ENCODE measurements around the gene PUDP. TPM values are rescaled to one million over a fixed set of nuclear protein-coding genes. Genes with fewer than 3 reads are reported as not detected.

Gene PUDP
- total RNA-seq, 2 donors from 2014 or later = 19.4 to 37.2 TPM

DNA sequence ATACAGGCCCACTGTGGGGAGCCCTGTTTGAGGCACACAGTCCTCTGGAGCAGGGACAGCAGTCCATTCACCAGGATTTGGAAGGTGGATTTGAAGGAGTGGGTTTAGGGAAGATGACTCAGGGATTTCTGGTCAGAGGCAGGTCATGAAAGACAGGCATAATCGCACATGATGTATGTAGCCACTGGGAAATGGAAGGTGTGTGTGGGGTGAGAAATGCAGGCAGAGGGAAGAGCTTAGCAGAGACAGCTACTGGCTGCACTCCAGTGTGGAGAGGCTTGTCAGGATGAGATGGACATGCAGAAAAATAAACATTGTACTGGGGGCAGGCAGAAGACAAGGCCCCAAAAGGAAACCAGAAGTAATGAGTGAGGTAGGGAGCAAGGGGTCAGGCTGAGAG lies 85.7 kb downstream of the PUDP start:
- H3K27ac Mint-ChIP-seq = no peak overlapping the region
- H3K4me1 ChIP-seq (ENCODE audit: control insufficient read depth, insufficient read depth, low read length) = no peaks in the 10 kb centered on the region
- WGBS, 2 experiments (ENCODE audit: insufficient coverage in 1 of 2, insufficient read length in 1 of 2) = 77% methylated on average over 1 of the region's 1 CpG; no CpG with 5 or more reads in 1 of the 2 experiments
- DNase-seq = no peak
- H3K36me3 Mint-ChIP-seq (ENCODE audit: low read depth) = peaks cover 33% of the 10 kb centered on the region
- no peak overlapping the region for H3K27ac ChIP-seq (ENCODE audit: low read depth, low read length)
- H3K36me3 ChIP-seq (ENCODE audit: control insufficient read depth, insufficient read depth, low read length) = no peaks in the 10 kb centered on the region
- peaks cover 16% of the 10 kb centered on the region for H3K9me3 Mint-ChIP-seq
- H3K9me3 ChIP-seq (ENCODE audit: control insufficient read depth, low read length) = no peaks in the 10 kb centered on the region
- H3K4me3 Mint-ChIP-seq = no peak overlapping the region
- H3K27me3 ChIP-seq (ENCODE audit: control insufficient read depth, insufficient read depth, low read length, poor library complexity, severe bottlenecking) = no peaks in the 10 kb centered on the region
- H3K4me3 ChIP-seq (ENCODE audit: low read length) = no peak overlapping the region
- no peaks in the 10 kb centered on the region for H3K27me3 Mint-ChIP-seq (ENCODE audit: insufficient read depth)
- no peak overlapping the region for H3K9ac ChIP-seq (ENCODE audit: extremely low read depth, low read length, poor library complexity, severe bottlenecking)
- no peak for TF ChIP-seq CTCF (conservative IDR thresholded peaks at IDR 0.05)
- no peaks in the 10 kb centered on the region for H3K4me1 Mint-ChIP-seq

DNA sequence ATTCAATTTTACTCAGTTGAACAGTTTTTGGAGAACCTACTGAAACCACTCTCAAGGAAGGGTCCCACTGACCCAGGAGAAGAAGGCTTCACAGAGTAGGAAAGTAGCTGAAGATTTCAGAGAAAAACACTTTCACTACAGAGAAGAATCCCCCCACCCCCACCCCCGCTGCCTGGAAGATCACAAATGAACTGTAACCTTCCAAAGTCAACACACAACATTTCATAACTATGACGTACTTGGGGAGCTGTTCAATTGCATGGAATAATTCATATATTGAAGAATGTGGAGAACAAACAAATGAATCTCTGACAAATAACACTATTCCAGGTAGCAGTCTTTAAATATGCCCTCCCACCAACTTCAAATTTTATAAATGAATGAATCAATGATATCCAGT lies 86.5 kb downstream of the PUDP start:
- H3K27me3 Mint-ChIP-seq (ENCODE audit: insufficient read depth) = no peaks in the 10 kb centered on the region
- no peak for DNase-seq
- Histone ChIP-seq H3K27ac (ENCODE audit: low read depth, low read length) (no peak overlapping the region), H3K9ac (ENCODE audit: extremely low read depth, low read length, poor library complexity, severe bottlenecking) (no peak overlapping the region), H3K4me3 (ENCODE audit: low read length) (no peak overlapping the region), H3K9me3 (ENCODE audit: control insufficient read depth, low read length) (no peaks in the 10 kb centered on the region), H3K36me3 (ENCODE audit: control insufficient read depth, insufficient read depth, low read length) (no peaks in the 10 kb centered on the region), H3K27me3 (ENCODE audit: control insufficient read depth, insufficient read depth, low read length, poor library complexity, severe bottlenecking) (no peaks in the 10 kb centered on the region), H3K4me1 (ENCODE audit: control insufficient read depth, insufficient read depth, low read length) (no peaks in the 10 kb centered on the region)
- H3K4me3 Mint-ChIP-seq = no peak overlapping the region
- no peak overlapping the region for H3K27ac Mint-ChIP-seq
- H3K9me3 Mint-ChIP-seq = peaks cover 7% of the 10 kb centered on the region
- no CpG with 5 or more reads among the region's 2 CpGs for WGBS, 2 experiments (ENCODE audit: insufficient coverage in 1 of 2, insufficient read length in 1 of 2)
- H3K4me1 Mint-ChIP-seq = no peaks in the 10 kb centered on the region
- TF ChIP-seq CTCF (conservative IDR thresholded peaks at IDR 0.05) = no peak
- peaks cover 31% of the 10 kb centered on the region for H3K36me3 Mint-ChIP-seq (ENCODE audit: low read depth)

GRCh38 chrX:7060444-7060843 lies 87.5 kb downstream of the PUDP start:
- no peak for DNase-seq
- H3K9ac ChIP-seq (ENCODE audit: extremely low read depth, low read length, poor library complexity, severe bottlenecking) = no peak overlapping the region
- no peak overlapping the region for H3K27ac Mint-ChIP-seq
- H3K36me3 Mint-ChIP-seq (ENCODE audit: low read depth) = peaks cover 30% of the 10 kb centered on the region
- no peak overlapping the region for H3K4me3 Mint-ChIP-seq
- no peaks in the 10 kb centered on the region for H3K4me1 ChIP-seq (ENCODE audit: control insufficient read depth, insufficient read depth, low read length)
- 93 to 97% methylated on average over 6 of the region's 6 CpGs for WGBS, 2 experiments (ENCODE audit: insufficient coverage in 1 of 2, insufficient read length in 1 of 2)
- H3K36me3 ChIP-seq (ENCODE audit: control insufficient read depth, insufficient read depth, low read length) = no peaks in the 10 kb centered on the region
- H3K4me1 Mint-ChIP-seq = no peaks in the 10 kb centered on the region
- no peak overlapping the region for H3K4me3 ChIP-seq (ENCODE audit: low read length)
- H3K9me3 ChIP-seq (ENCODE audit: control insufficient read depth, low read length) = no peaks in the 10 kb centered on the region
- no peaks in the 10 kb centered on the region for H3K27me3 Mint-ChIP-seq (ENCODE audit: insufficient read depth)
- no peaks in the 10 kb centered on the region for H3K27me3 ChIP-seq (ENCODE audit: control insufficient read depth, insufficient read depth, low read length, poor library complexity, severe bottlenecking)
- no peak overlapping the region for H3K27ac ChIP-seq (ENCODE audit: low read depth, low read length)
- TF ChIP-seq CTCF (conservative IDR thresholded peaks at IDR 0.05) = no peak
- peaks cover 3% of the 10 kb centered on the region for H3K9me3 Mint-ChIP-seq
